H1 (cell line): ENCODE results near the gene PDHB. TPM values are rescaled to one million over a fixed set of nuclear protein-coding genes. Genes with fewer than 3 reads are reported as not detected.

Experiments
- CTCF ChIA-PET: fragments of 300-600 bp; sonication (Branson Sonifier 250); formaldehyde crosslinking; loops from one replicate; lab custom pipeline; 2021; ENCODE audit not compliant: partially characterized antibody; lab: Charles Lee
- POLR2A ChIA-PET: fragments of 300-600 bp; sonication (Branson Sonifier 250); formaldehyde crosslinking; loops from one replicate; lab custom pipeline; 2021; ENCODE audit warnings: inconsistent platforms; ENCODE audit not compliant: partially characterized antibody; lab: Charles Lee
- DNase-seq, 2 experiments: peaks; one replicate each; pipeline versions ENCODE4 v3.0.0 to v3.0.0-alpha.2; 2010 to 2022; ENCODE audit warnings: low spot score in 2 of 2, low read depth in 1 of 2, mixed read lengths in 1 of 2
- FAIRE-seq: peaks from 2 replicates; lab custom pipeline; 2011; peaks lifted over from hg19 to GRCh38; lab: Jason Lieb, UNC
- H2AFZ ChIP-seq: 2 replicates; pipeline ENCODE4 v1.8.1; 2012; ENCODE audit warnings: low read length, inconsistent platforms
- H2AK5ac ChIP-seq: 2 replicates; pipeline ENCODE4 v1.6.1; 2013; ENCODE audit warnings: low read depth, low read length
- H2BK120ac ChIP-seq: replicated peaks from 2 replicates; pipeline ENCODE3; 2013; ENCODE audit warnings: low read depth, low read length, inconsistent platforms
- H2BK12ac ChIP-seq: 2 replicates; pipeline ENCODE4 v1.6.1; 2013; ENCODE audit warnings: low read depth, low read length
- H2BK15ac ChIP-seq: 2 replicates; pipeline ENCODE4 v1.6.1; 2013; ENCODE audit warnings: low read length
- H2BK20ac ChIP-seq: 2 replicates; pipeline ENCODE4 v1.6.1; 2013; ENCODE audit warnings: low read length
- H2BK5ac ChIP-seq: 2 replicates; pipeline ENCODE4 v1.6.1; 2013; ENCODE audit warnings: low read depth, low read length
- H3K14ac ChIP-seq: 2 replicates; pipeline ENCODE4 v1.6.1; 2013; ENCODE audit warnings: inconsistent platforms; ENCODE audit not compliant: insufficient read length
- H3K18ac ChIP-seq: 2 replicates; pipeline ENCODE4 v1.6.1; 2013; ENCODE audit warnings: low read length; ENCODE audit errors: extremely low read depth
- H3K23ac ChIP-seq: 2 replicates; pipeline ENCODE4 v1.6.1; 2013; ENCODE audit warnings: inconsistent platforms; ENCODE audit not compliant: insufficient read length
- H3K23me2 ChIP-seq: 2 replicates; pipeline ENCODE4 v1.6.1; 2013; ENCODE audit warnings: low read depth, low read length
- H3K27ac ChIP-seq: 2 replicates; pipeline ENCODE4 v1.6.1; 2011; ENCODE audit warnings: low read depth, low read length, inconsistent platforms
- H3K27me3 ChIP-seq, 4 experiments: replicated peaks in 1 of 4; 1 replicate in 1 of 4; 2 replicates in 3 of 4; pipeline versions ENCODE4 v1.6.1 to v1.8.1; 2011 to 2013; ENCODE audit warnings: low read length in 3 of 4, mild to moderate bottlenecking in 3 of 4, inconsistent platforms in 2 of 4, mixed read lengths in 2 of 4, moderate library complexity in 1 of 4; ENCODE audit not compliant: control insufficient read depth in 3 of 4, insufficient read depth in 3 of 4; ENCODE audit errors: extremely low read depth in 1 of 4
- H3K36me3 ChIP-seq, 4 experiments: 2 replicates each; pipeline versions ENCODE4 v1.6.1 to v1.8.1; 2011 to 2013; ENCODE audit warnings: mild to moderate bottlenecking in 4 of 4, low read length in 3 of 4, moderate library complexity in 2 of 4, control low read depth in 1 of 4, inconsistent platforms in 1 of 4; ENCODE audit not compliant: insufficient read depth in 4 of 4, control insufficient read depth in 2 of 4
- H3K4ac ChIP-seq: replicated peaks from 2 replicates; pipeline ENCODE3; 2013; ENCODE audit warnings: low read length, low read depth, mixed read lengths, inconsistent platforms; ENCODE audit not compliant: insufficient read length
- H3K4me1 ChIP-seq, 4 experiments: replicated peaks in 1 of 4; 1 replicate in 1 of 4; 2 replicates in 3 of 4; pipeline versions ENCODE4 v1.6.1 to v1.8.1; 2011 to 2013; ENCODE audit warnings: low read length in 3 of 4, inconsistent platforms in 2 of 4, mixed read lengths in 1 of 4; ENCODE audit not compliant: insufficient read depth in 4 of 4, control insufficient read depth in 3 of 4
- H3K4me2 ChIP-seq, 2 experiments: 2 replicates each; pipeline versions ENCODE4 v1.6.1 to v1.8.1; 2011 to 2013; ENCODE audit warnings: low read depth in 2 of 2, low read length in 2 of 2, control low read depth in 1 of 2, inconsistent platforms in 1 of 2, mild to moderate bottlenecking in 1 of 2; ENCODE audit not compliant: insufficient read depth in 1 of 2
- H3K4me3 ChIP-seq, 4 experiments: fragments of 200-600, 300-600 bp in 1 of 4; sonication (generic), shearing (Covaris generic), sonication (Bioruptor Twin) in 1 of 4; 2 replicates each; pipeline versions ENCODE4 v1.5.1 to v1.8.1; 2011 to 2016; ENCODE audit warnings: low read length in 4 of 4, low read depth in 3 of 4, control low read depth in 2 of 4, inconsistent platforms in 2 of 4, mild to moderate bottlenecking in 2 of 4, mixed read lengths in 1 of 4, moderate library complexity in 1 of 4; ENCODE audit not compliant: insufficient read depth in 2 of 4; ENCODE audit errors: extremely low read depth in 1 of 4
- H3K56ac ChIP-seq: replicated peaks from 2 replicates; pipeline ENCODE3; 2013; ENCODE audit warnings: low read depth, mild to moderate bottlenecking, mixed read lengths, low read length, inconsistent platforms; ENCODE audit not compliant: insufficient read length
- H3K79me1 ChIP-seq: 2 replicates; pipeline ENCODE4 v1.6.1; 2013; ENCODE audit warnings: low read depth, low read length, control low read depth
- H3K79me2 ChIP-seq, 2 experiments: 2 replicates each; pipeline versions ENCODE4 v1.6.1 to v1.8.1; 2012 to 2013; ENCODE audit warnings: low read length in 2 of 2, mild to moderate bottlenecking in 2 of 2, inconsistent platforms in 1 of 2; ENCODE audit not compliant: insufficient read depth in 2 of 2, control insufficient read depth in 1 of 2
- H3K9ac ChIP-seq, 4 experiments: replicated peaks in 1 of 4; 1 replicate in 1 of 4; 2 replicates in 3 of 4; pipeline versions ENCODE4 v1.6.1 to v1.8.1; 2011 to 2013; ENCODE audit warnings: low read depth in 3 of 4, low read length in 3 of 4, control low read depth in 2 of 4, mild to moderate bottlenecking in 2 of 4, moderate library complexity in 2 of 4, inconsistent platforms in 1 of 4; ENCODE audit errors: extremely low read depth in 1 of 4
- H3K9me3 ChIP-seq, 2 experiments: 2 replicates each; pipeline versions ENCODE4 v1.6.1 to v1.8.1; 2012 to 2013; ENCODE audit warnings: mild to moderate bottlenecking in 2 of 2, moderate library complexity in 2 of 2, control low read depth in 1 of 2, inconsistent platforms in 1 of 2, low read depth in 1 of 2, low read length in 1 of 2, mixed read lengths in 1 of 2; ENCODE audit not compliant: insufficient read depth in 2 of 2
- H4K20me1 ChIP-seq, 2 experiments: replicated peaks in 1 of 2; 2 replicates each; pipeline versions ENCODE3 to v1.8.1; 2011 to 2013; ENCODE audit warnings: inconsistent platforms in 2 of 2, low read length in 2 of 2, mild to moderate bottlenecking in 1 of 2; ENCODE audit not compliant: insufficient read depth in 2 of 2, control insufficient read depth in 1 of 2
- H4K5ac ChIP-seq: 2 replicates; pipeline ENCODE4 v1.6.1; 2013; ENCODE audit warnings: low read length, low read depth, mixed read lengths, inconsistent platforms; ENCODE audit not compliant: insufficient read length
- H4K8ac ChIP-seq: 2 replicates; pipeline ENCODE4 v1.8.0; 2013; ENCODE audit warnings: mild to moderate bottlenecking, moderate library complexity, low read length, inconsistent platforms; ENCODE audit not compliant: insufficient read depth; ENCODE audit errors: extremely low read depth
- H4K91ac ChIP-seq: replicated peaks from 2 replicates; pipeline ENCODE3; 2013; ENCODE audit warnings: low read length, mixed read lengths, inconsistent platforms; ENCODE audit not compliant: insufficient read length
- ASH2L ChIP-seq: fragments of 200-600, 300-600 bp; sonication (generic); IDR thresholded peaks from one replicate; pipeline ENCODE4 v1.7.1; 2017; ENCODE audit warnings: low read length
- BCL11A ChIP-seq, 2 experiments: IDR thresholded peaks; one replicate each; pipeline ENCODE4 v1.6.1; 2011; ENCODE audit warnings: low read depth in 2 of 2, low read length in 2 of 2, mild to moderate bottlenecking in 2 of 2
- CBX8 ChIP-seq: fragments of 300-800, 300-1000 bp; sonication (generic); IDR thresholded peaks from 2 replicates; pipeline ENCODE4 v1.7.1; 2016; ENCODE audit warnings: low read depth, low read length, borderline replicate concordance
- CHD1 ChIP-seq: IDR thresholded peaks from 2 replicates; pipeline ENCODE4 v1.6.1; 2012; ENCODE audit warnings: low read depth, low read length, improper control_type of control experiment
- CHD2 ChIP-seq: IDR thresholded peaks from 2 replicates; pipeline ENCODE4 v1.6.1; 2012; ENCODE audit warnings: low read length, improper control_type of control experiment
- EGR1 ChIP-seq: IDR thresholded peaks from 2 replicates; pipeline ENCODE4 v1.6.1; 2011; ENCODE audit warnings: low read depth, low read length, borderline replicate concordance
- EZH2 ChIP-seq: fragments of 200-600 bp; sonication (generic); IDR thresholded peaks from 2 replicates; pipeline ENCODE4 v1.7.1; 2012; ENCODE audit warnings: low read depth, mild to moderate bottlenecking, moderate library complexity, low read length, inconsistent platforms; ENCODE audit not compliant: severe bottlenecking
- KDM4A ChIP-seq: IDR thresholded peaks from one replicate; pipeline ENCODE4 v1.7.1; 2012; ENCODE audit warnings: low read depth, mild to moderate bottlenecking, moderate library complexity, low read length, inconsistent platforms; ENCODE audit not compliant: severe bottlenecking
- MAFK ChIP-seq: IDR thresholded peaks from 2 replicates; pipeline ENCODE4 v1.6.1; 2012; ENCODE audit warnings: low read depth, mild to moderate bottlenecking, improper control_type of control experiment, low read length
- NANOG ChIP-seq: IDR thresholded peaks from 2 replicates; pipeline ENCODE4 v1.6.1; 2011; ENCODE audit warnings: low read length, low read depth, mild to moderate bottlenecking, inconsistent platforms; ENCODE audit not compliant: insufficient read depth, poor library complexity, severe bottlenecking
- POU5F1 ChIP-seq: IDR thresholded peaks from 2 replicates; pipeline ENCODE4 v1.6.1; 2011; ENCODE audit warnings: low read depth, mild to moderate bottlenecking, low read length, moderate library complexity
- SIN3A ChIP-seq, 2 experiments: IDR thresholded peaks in 1 of 2; conservative IDR thresholded peaks in 1 of 2; 2 replicates each; pipeline ENCODE4 v1.6.1; 2011 to 2012; ENCODE audit warnings: low read length in 2 of 2, improper control_type of control experiment in 1 of 2, low read depth in 1 of 2, mild to moderate bottlenecking in 1 of 2
- WGBS, 2 experiments: shearing (Covaris generic) in 1 of 2; methylation state at CpG; one replicate each; pipeline versions ENCODE4 v1.1.6 to v1.1.7; 2013 to 2015; ENCODE audit warnings: low lambda C conversion rate in 2 of 2, mixed read lengths in 2 of 2, inconsistent platforms in 1 of 2, low coverage in 1 of 2, missing lambda C conversion rate in 1 of 2; ENCODE audit not compliant: insufficient replicate concordance in 2 of 2, insufficient coverage in 1 of 2, insufficient read length in 1 of 2; ENCODE audit errors: extremely low coverage in 1 of 2, missing lambda C conversion rate in 1 of 2; 5-methylcytosine and 5-hydroxymethylcytosine counted together
- polyA plus RNA-seq, 7 experiments: library from polyadenylated mRNA; depleted of rRNA in 3 of 7; stranded (reverse) in 5 of 7; unstranded in 2 of 7; fragments of >200 nt in 5 of 7; fragments of 200-250 nt in 2 of 7; gene quantifications; 1 replicate in 5 of 7; 2 replicates in 1 of 7; 4 replicates in 1 of 7; pipeline versions ENCODE4 v1.2.1 to v1.2.3, GENCODE V29; 2011 to 2013; ENCODE audit warnings: missing spikeins in 2 of 7, mixed read lengths in 2 of 7
- total RNA-seq: library from RNA; stranded (reverse); fragmentation: NEBNext Ultra II Directional; extraction: Animal tissue kit (Norgen Biotek cat#: 25700); gene quantifications from 2 replicates; pipeline ENCODE4 v1.2.1, GENCODE V29; 2021
- TF ChIP-seq, protein P1 (sequence below): IDR thresholded peaks from 2 replicates; pipeline ENCODE4 v1.6.1; 2012; ENCODE audit warnings: inconsistent platforms

The PDHB gene
- total and polyA plus RNA-seq, 2 of the 8 experiments (the other 6 are each of a cell fraction or from before 2014, with no cell fraction given) = 90.4 to 140 TPM

DNA sequence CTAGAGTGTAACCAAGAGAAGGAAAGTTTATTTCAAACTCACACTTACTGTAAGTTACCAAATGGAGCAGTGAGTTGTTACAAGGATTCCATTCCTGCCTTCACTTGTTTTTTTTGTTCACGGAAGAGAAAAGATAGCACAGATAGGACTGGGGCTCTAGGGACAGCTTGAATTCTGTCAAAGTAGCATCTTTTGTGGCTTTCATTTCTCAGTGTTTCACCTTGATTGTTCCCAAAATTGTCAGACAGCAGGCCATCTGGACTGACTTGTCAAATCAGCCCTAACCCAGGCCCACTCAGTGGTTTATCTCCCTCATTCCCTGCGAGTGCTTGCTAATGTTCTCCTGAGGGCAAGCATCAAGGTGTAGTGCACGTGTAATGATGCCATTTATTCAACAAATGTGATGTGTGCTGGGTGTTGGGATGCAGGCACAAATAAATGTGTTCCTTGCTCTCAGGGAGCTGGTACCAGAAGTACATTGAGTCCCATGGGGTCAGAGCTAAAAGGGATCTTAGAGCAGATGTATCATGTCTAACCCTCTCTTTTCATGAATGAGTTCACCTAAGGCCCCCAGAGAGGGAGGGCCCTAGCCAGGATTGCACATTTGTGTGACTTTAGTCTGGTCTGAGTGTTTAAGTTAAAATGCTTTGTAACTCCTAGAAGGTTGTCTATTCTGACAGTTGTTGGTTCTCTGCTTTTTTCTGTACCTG is 49.1 kb downstream of the PDHB start:
- Histone ChIP-seq H4K5ac (no peak overlapping the region), H3K18ac (no peak overlapping the region), H3K4me1 (no peaks in the 10 kb centered on the region), H3K36me3 (no peaks in the 10 kb centered on the region), H3K4ac (no peak overlapping the region), H4K91ac (no peak overlapping the region), H4K8ac (no peak overlapping the region), H3K4me2 (no peak overlapping the region), H3K79me1 (no peaks in the 10 kb centered on the region), H3K9me3 (no peaks in the 10 kb centered on the region), H2BK20ac (no peak overlapping the region), H4K20me1 (no peaks in the 10 kb centered on the region), H3K79me2 (no peaks in the 10 kb centered on the region), H3K23ac (no peak overlapping the region), H3K9ac (no peak overlapping the region), H2BK15ac (0 out of 2 replicates have a peak overlapping the region, but pooled peaks have one; percentile 61), H3K56ac (no peak overlapping the region), H3K27ac (no peak overlapping the region), H3K27me3 (no peaks in the 10 kb centered on the region), H3K14ac (no peak overlapping the region), H2BK12ac (no peak overlapping the region), H3K4me3 (no peak overlapping the region), H2AK5ac (no peak overlapping the region; the same call in 1 of the 2 replicates), H2BK5ac (no peak overlapping the region), H2AFZ (no peak overlapping the region), H2BK120ac (no peak overlapping the region), H3K23me2 (no peaks in the 10 kb centered on the region)
- no peak for DNase-seq
- ChIA-PET CTCF (interaction anchor here (0.9 to 3.0 kb wide), 5 partner anchors 11 to 249 kb away, joined by 3 to 8 read pairs (median 5); no protein-coding TSS in a partner anchor), POLR2A (interaction anchor here (0.8 kb wide), 1 partner anchor 11 kb away, joined by 3 read pairs; no protein-coding TSS in a partner anchor)
- FAIRE-seq = no peak
- 85% methylated on average over 3 of the region's 3 CpGs; no CpG with 5 or more reads in 1 of the 2 experiments for WGBS, 2 experiments
- TF ChIP-seq CHD2 = no peak
- TF ChIP-seq POU5F1 = no peak
- TF ChIP-seq MAFK = no peak
- no peak for TF ChIP-seq KDM4A
- TF ChIP-seq CHD1 = no peak
- TF ChIP-seq SIN3A (conservative IDR thresholded peaks at IDR 0.05 in 1 of 2, IDR thresholded peaks at IDR 0.05 in 1 of 2; ENCODE audit: low read depth in 1 of 2, low read length in 2 of 2) = no peak
- TF ChIP-seq EZH2 = no peak
- TF ChIP-seq ASH2L = no peak
- TF ChIP-seq, protein P1, sequence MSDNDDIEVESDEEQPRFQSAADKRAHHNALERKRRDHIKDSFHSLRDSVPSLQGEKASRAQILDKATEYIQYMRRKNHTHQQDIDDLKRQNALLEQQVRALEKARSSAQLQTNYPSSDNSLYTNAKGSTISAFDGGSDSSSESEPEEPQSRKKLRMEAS = no peak
- no peak for TF ChIP-seq NANOG
- TF ChIP-seq BCL11A (IDR thresholded peaks at IDR 0.05; ENCODE audit: low read depth in 2 of 2, low read length in 2 of 2) = no peak
- no peak for TF ChIP-seq EGR1
- TF ChIP-seq CBX8 = no peak
